HL-60 (cell line): ENCODE data around the gene RNASE7.

ENCODE experiments used
- POLR2AphosphoS5 ChIP-seq: IDR thresholded peaks from 2 replicates; pipeline ENCODE4 v1.6.1; 2012; ENCODE audit warnings: low read depth
- TF ChIP-seq, protein P1 (sequence below): IDR thresholded peaks from one replicate; pipeline ENCODE4 v1.5.1; 2011; ENCODE audit warnings: low read length, control low read depth, inconsistent platforms; ENCODE audit not compliant: insufficient read depth
- TF ChIP-seq, protein P2 (sequence below): IDR thresholded peaks from 2 replicates; pipeline ENCODE4 v1.6.1; 2012; ENCODE audit warnings: low read depth; ENCODE audit not compliant: insufficient replicate concordance

DNA sequence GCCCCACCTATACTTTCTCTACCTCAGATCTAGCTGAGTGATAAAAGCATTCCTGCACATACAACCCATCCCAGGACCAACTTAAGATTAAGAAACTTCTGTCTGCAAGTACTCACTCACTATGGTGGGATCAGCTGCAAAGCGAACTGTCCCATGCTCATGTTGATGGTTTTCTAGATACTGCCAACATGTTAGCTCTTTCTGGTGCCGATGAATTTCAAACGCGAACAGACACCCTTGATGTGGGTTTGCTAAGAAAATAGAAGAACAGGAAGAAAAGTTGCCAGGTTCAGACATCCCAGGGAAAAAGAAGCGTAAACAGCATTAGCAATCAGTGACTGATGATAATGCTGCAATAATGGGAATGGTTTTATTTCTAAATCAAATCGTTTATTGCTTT, 44.6 kb upstream of the RNASE7 start:
- no peak for TF ChIP-seq POLR2AphosphoS5
- TF ChIP-seq, protein P1, sequence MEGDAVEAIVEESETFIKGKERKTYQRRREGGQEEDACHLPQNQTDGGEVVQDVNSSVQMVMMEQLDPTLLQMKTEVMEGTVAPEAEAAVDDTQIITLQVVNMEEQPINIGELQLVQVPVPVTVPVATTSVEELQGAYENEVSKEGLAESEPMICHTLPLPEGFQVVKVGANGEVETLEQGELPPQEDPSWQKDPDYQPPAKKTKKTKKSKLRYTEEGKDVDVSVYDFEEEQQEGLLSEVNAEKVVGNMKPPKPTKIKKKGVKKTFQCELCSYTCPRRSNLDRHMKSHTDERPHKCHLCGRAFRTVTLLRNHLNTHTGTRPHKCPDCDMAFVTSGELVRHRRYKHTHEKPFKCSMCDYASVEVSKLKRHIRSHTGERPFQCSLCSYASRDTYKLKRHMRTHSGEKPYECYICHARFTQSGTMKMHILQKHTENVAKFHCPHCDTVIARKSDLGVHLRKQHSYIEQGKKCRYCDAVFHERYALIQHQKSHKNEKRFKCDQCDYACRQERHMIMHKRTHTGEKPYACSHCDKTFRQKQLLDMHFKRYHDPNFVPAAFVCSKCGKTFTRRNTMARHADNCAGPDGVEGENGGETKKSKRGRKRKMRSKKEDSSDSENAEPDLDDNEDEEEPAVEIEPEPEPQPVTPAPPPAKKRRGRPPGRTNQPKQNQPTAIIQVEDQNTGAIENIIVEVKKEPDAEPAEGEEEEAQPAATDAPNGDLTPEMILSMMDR = no peak
- TF ChIP-seq, protein P2, sequence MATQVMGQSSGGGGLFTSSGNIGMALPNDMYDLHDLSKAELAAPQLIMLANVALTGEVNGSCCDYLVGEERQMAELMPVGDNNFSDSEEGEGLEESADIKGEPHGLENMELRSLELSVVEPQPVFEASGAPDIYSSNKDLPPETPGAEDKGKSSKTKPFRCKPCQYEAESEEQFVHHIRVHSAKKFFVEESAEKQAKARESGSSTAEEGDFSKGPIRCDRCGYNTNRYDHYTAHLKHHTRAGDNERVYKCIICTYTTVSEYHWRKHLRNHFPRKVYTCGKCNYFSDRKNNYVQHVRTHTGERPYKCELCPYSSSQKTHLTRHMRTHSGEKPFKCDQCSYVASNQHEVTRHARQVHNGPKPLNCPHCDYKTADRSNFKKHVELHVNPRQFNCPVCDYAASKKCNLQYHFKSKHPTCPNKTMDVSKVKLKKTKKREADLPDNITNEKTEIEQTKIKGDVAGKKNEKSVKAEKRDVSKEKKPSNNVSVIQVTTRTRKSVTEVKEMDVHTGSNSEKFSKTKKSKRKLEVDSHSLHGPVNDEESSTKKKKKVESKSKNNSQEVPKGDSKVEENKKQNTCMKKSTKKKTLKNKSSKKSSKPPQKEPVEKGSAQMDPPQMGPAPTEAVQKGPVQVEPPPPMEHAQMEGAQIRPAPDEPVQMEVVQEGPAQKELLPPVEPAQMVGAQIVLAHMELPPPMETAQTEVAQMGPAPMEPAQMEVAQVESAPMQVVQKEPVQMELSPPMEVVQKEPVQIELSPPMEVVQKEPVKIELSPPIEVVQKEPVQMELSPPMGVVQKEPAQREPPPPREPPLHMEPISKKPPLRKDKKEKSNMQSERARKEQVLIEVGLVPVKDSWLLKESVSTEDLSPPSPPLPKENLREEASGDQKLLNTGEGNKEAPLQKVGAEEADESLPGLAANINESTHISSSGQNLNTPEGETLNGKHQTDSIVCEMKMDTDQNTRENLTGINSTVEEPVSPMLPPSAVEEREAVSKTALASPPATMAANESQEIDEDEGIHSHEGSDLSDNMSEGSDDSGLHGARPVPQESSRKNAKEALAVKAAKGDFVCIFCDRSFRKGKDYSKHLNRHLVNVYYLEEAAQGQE = no peak
